K562 (cell line): ENCODE measurements around the gene ZNF609. TPM values are rescaled to one million over a fixed set of nuclear protein-coding genes. Genes with fewer than 3 reads are reported as not detected.

Source experiments
- ATAC-seq: fragments of 200-7000 bp; cut with Tn5 transposase; 3 replicates; pipeline ENCODE4 v1.9.1; 2020; ENCODE audit warnings: moderate library complexity
- BruUV-seq: library from RNA; stranded (reverse); fragments of 400-500 nt; replicated peaks from 2 replicates; lab custom pipeline; 2021; lab: Mats Ljungman, UMichigan
- CTCF ChIA-PET: fragments of 300-600 bp; formaldehyde crosslinking; extraction: SDS; loops from one replicate; lab custom pipeline; 2021; ENCODE audit warnings: low intra/inter-chr PET ratio; lab: Yijun Ruan, JAX
- POLR2A ChIA-PET: fragments of 300-600, 350-650 bp; sonication (Branson Sonifier 250); formaldehyde crosslinking; extraction: SDS; loops from one replicate; lab custom pipeline; 2021; ENCODE audit warnings: antibody characterized with exemption, inconsistent platforms; lab: Yijun Ruan, JAX
- DNase-seq, 4 experiments: peaks; one replicate each; pipeline versions ENCODE4 v3.0.0 to v3.0.0-alpha.2; 2011 to 2018; ENCODE audit warnings: low spot score in 3 of 4, mixed read lengths in 3 of 4; ENCODE audit errors: extremely low read depth in 1 of 4
- FAIRE-seq: peaks from 2 replicates; lab custom pipeline; 2011; peaks lifted over from hg19 to GRCh38; lab: Jason Lieb, UNC
- H2AFZ ChIP-seq: 2 replicates; pipeline ENCODE4 v1.6.0; 2011; ENCODE audit warnings: low read depth, low read length, control low read depth, inconsistent platforms
- H3K27ac ChIP-seq: fragments of 200-600 bp; 3 replicates; pipeline ENCODE4 v1.8.0; 2011; ENCODE audit warnings: low read depth, mild to moderate bottlenecking, control low read depth, inconsistent platforms, low read length, moderate library complexity, mixed read lengths; ENCODE audit errors: extremely low read depth
- H3K27me3 ChIP-seq, 2 experiments: fragments of 300-600 bp in 1 of 2; 2 replicates in 1 of 2; 3 replicates in 1 of 2; pipeline versions ENCODE4 v1.6.0 to v1.8.0; 2011; ENCODE audit warnings: inconsistent platforms in 2 of 2, low read length in 2 of 2, mild to moderate bottlenecking in 1 of 2, mixed read lengths in 1 of 2, moderate library complexity in 1 of 2; ENCODE audit not compliant: control insufficient read depth in 2 of 2, insufficient read depth in 2 of 2
- H3K36me3 ChIP-seq: fragments of 300-600 bp; 3 replicates; pipeline ENCODE4 v1.8.0; 2011; ENCODE audit warnings: mild to moderate bottlenecking, low read length, inconsistent platforms; ENCODE audit not compliant: control insufficient read depth, insufficient read depth
- H3K4me1 ChIP-seq, 2 experiments: fragments of 200-600 bp in 1 of 2; replicated peaks in 1 of 2; 2 replicates in 1 of 2; 3 replicates in 1 of 2; pipeline versions ENCODE4 v1.5.1 to v1.8.0; 2011; ENCODE audit warnings: inconsistent platforms in 2 of 2, low read length in 2 of 2, mild to moderate bottlenecking in 1 of 2, mixed read lengths in 1 of 2, moderate library complexity in 1 of 2; ENCODE audit not compliant: control insufficient read depth in 2 of 2, insufficient read depth in 2 of 2
- H3K4me2 ChIP-seq: 2 replicates; pipeline ENCODE4 v1.6.1; 2011; ENCODE audit warnings: low read length, control low read depth, inconsistent platforms, mixed read lengths; ENCODE audit not compliant: insufficient read depth
- H3K4me3 ChIP-seq: fragments of 200-600 bp; sonication (generic), shearing (Covaris generic); 2 replicates; pipeline ENCODE4 v1.5.1; 2016; ENCODE audit warnings: control low read depth, inconsistent platforms
- H3K79me2 ChIP-seq: fragments of 200-600 bp; 3 replicates; pipeline ENCODE4 v1.8.0; 2011; ENCODE audit warnings: low read length, inconsistent platforms; ENCODE audit not compliant: control insufficient read depth, insufficient read depth
- H3K9ac ChIP-seq, 2 experiments: 2 replicates each; pipeline versions ENCODE4 v1.6.0 to v1.6.1; 2011; ENCODE audit warnings: low read depth in 2 of 2, low read length in 2 of 2, control low read depth in 1 of 2, inconsistent platforms in 1 of 2, mild to moderate bottlenecking in 1 of 2, mixed read lengths in 1 of 2; ENCODE audit not compliant: insufficient read depth in 1 of 2
- H3K9me1 ChIP-seq: one replicate; pipeline ENCODE4 v1.6.0; 2011; ENCODE audit warnings: inconsistent platforms, mild to moderate bottlenecking, low read length, moderate library complexity; ENCODE audit not compliant: control insufficient read depth, insufficient read depth
- H3K9me3 ChIP-seq: replicated peaks from 2 replicates; pipeline ENCODE4 v1.5.1; 2011; ENCODE audit warnings: low read depth, low read length, inconsistent platforms; ENCODE audit not compliant: control insufficient read depth, insufficient read depth
- H4K20me1 ChIP-seq: replicated peaks from 2 replicates; pipeline ENCODE4 v1.6.1; 2011; ENCODE audit warnings: low read length, inconsistent platforms, mixed read lengths; ENCODE audit not compliant: control insufficient read depth, insufficient read depth
- CUX1 ChIP-seq: fragments of 200-800 bp; sonication (Bioruptor generic); IDR thresholded peaks from 2 replicates; pipeline ENCODE4 v1.6.1; 2016; ENCODE audit warnings: missing genetic modification characterization, missing compliant biosample characterization
- DEAF1 ChIP-seq: fragments of 450-650 bp; formaldehyde crosslinking; IDR thresholded peaks from 2 replicates; pipeline ENCODE4 v1.4.0; 2020; ENCODE audit warnings: mild to moderate bottlenecking, moderate library complexity
- E2F5 ChIP-seq: sonication (generic); formaldehyde crosslinking; IDR thresholded peaks from 2 replicates; pipeline ENCODE4 v1.8.0; 2022; ENCODE audit warnings: mild to moderate bottlenecking, missing genetic modification reagents
- ETS2 ChIP-seq: IDR thresholded peaks from 2 replicates; pipeline ENCODE4 v1.6.1; 2016; ENCODE audit warnings: borderline replicate concordance, missing genetic modification characterization, mild to moderate bottlenecking, moderate library complexity, missing compliant biosample characterization; ENCODE audit not compliant: poor library complexity, severe bottlenecking
- HES1 ChIP-seq: fragments of 450-650 bp; IDR thresholded peaks from 2 replicates; pipeline ENCODE4 v1.6.1; 2016; ENCODE audit warnings: low read depth, mild to moderate bottlenecking, moderate library complexity
- HLTF ChIP-seq: fragments of 450-650 bp; IDR thresholded peaks from 2 replicates; pipeline ENCODE4 v1.6.1; 2016
- ZNF212 ChIP-seq: fragments of 450-650 bp; formaldehyde crosslinking; IDR thresholded peaks from 2 replicates; pipeline ENCODE4 v1.4.0; 2020; ENCODE audit warnings: mild to moderate bottlenecking
- ZNF707 ChIP-seq: fragments of 250-450 bp; sonication (Bioruptor Pico); conservative IDR thresholded peaks from 2 replicates; pipeline ENCODE4 v1.8.0; 2022; ENCODE audit warnings: inconsistent platforms, mild to moderate bottlenecking, moderate library complexity
- WGBS: fragments of 100-300 bp; shearing (Covaris generic); methylation state at CpG from one replicate; pipeline ENCODE4 v1.1.6; 2016; ENCODE audit warnings: low coverage, mixed read lengths; ENCODE audit not compliant: insufficient coverage; ENCODE audit errors: missing lambda C conversion rate; 5-methylcytosine and 5-hydroxymethylcytosine counted together
- in situ Hi-C: fragments of 300-500 bp; cut with MboI; formaldehyde crosslinking; loops from 4 replicates; pipeline ENCODE4 v1.15.0; 2018; ENCODE audit warnings: inconsistent platforms, mixed read lengths
- intact Hi-C: fragments of 100-400 bp; cut with micrococcal nuclease; formaldehyde crosslinking; loops from 2 replicates; pipeline ENCODE4 v1.14.2; 2022
- polyA plus RNA-seq, 8 experiments: library from polyadenylated mRNA; depleted of rRNA in 4 of 8; stranded (reverse) in 5 of 8; unstranded in 3 of 8; fragments of >200 nt; fragmentation: Nextera tagmentation in 2 of 8; fragmentation: Illumina TruSeq in 1 of 8; extraction: Ambion mirVana in 2 of 8; extraction: Trizol in 1 of 8; gene quantifications; 2 replicates each; pipeline versions ENCODE4 v1.2.1 to v1.2.3, GENCODE V29; 2011 to 2014; ENCODE audit warnings: inconsistent platforms in 1 of 8, missing spikeins in 1 of 8
- total RNA-seq, 7 experiments: library from RNA; depleted of rRNA in 6 of 7; stranded (reverse); fragments of >200 nt in 6 of 7; fragmentation: Illumina TruSeq in 2 of 7; extraction: Trizol in 2 of 7; gene quantifications; 2 replicates each; pipeline versions ENCODE4 v1.2.1 to v1.2.3, GENCODE V29; 2011 to 2021; ENCODE audit warnings: low replicate concordance in 1 of 7

The ZNF609 gene
- total and polyA plus RNA-seq, 9 of the 15 experiments (the other 6 are each of a cell fraction or from before 2014, with no cell fraction given), result 3.0 to 38.7 (median 17.8) TPM

GRCh38 chr15:64412216-64412615 is 48.2 kb upstream of the ZNF609 start:
- no TSS peak for BruUV-seq
- Histone ChIP-seq H3K9me3 (no peaks in the 10 kb centered on the region), H3K9me1 (no peaks in the 10 kb centered on the region), H3K4me1 (peaks cover 0 to 2% of the 10 kb centered on the region in 2 experiments; a peak in 1 of 5 replicates), H3K27ac (no peak overlapping the region), H3K36me3 (peaks cover 52% of the 10 kb centered on the region), H3K9ac (no peak overlapping the region), H3K4me3 (no peak overlapping the region), H3K79me2 (no peaks in the 10 kb centered on the region), H4K20me1 (no peaks in the 10 kb centered on the region), H2AFZ (no peak overlapping the region), H3K27me3 (no peaks in the 10 kb centered on the region), H3K4me2 (no peak overlapping the region)
- WGBS, result 79% methylated on average over 2 of the region's 2 CpGs
- ChIA-PET CTCF (no interaction called here), POLR2A (no interaction called here)
- intact Hi-C loops, result no loop called here
- FAIRE-seq (no peak), DNase-seq (no peak), ATAC-seq (no peak)
- TF ChIP-seq ZNF707 (CRISPR knock-in tag), result no peak
- TF ChIP-seq HLTF, result no peak
- TF ChIP-seq E2F5 (CRISPR knock-in tag), result no peak
- TF ChIP-seq ZNF212, result no peak
- TF ChIP-seq DEAF1 (CRISPR knock-in tag), result no peak
- no peak for TF ChIP-seq CUX1 (CRISPR knock-in tag)
- no peak for TF ChIP-seq ETS2
- TF ChIP-seq HES1, result no peak
- in situ Hi-C loops, result no loop called here
